Medulla oblongata (tissue), 1 donor: ENCODE results near the gene TAL1.

Experiments used
- DNase-seq: peaks from one replicate; pipeline ENCODE4 v3.0.0-alpha.2; 2015; ENCODE audit errors: extremely low spot score

TAL1 gene

GRCh38 chr1:47229886-47230691, 1.9 kb downstream of the TAL1 start:
- DNase-seq = no peak

GRCh38 chr1:47229031-47229885, 2.8 kb downstream of the TAL1 start:
- DNase-seq = no peak

DNA sequence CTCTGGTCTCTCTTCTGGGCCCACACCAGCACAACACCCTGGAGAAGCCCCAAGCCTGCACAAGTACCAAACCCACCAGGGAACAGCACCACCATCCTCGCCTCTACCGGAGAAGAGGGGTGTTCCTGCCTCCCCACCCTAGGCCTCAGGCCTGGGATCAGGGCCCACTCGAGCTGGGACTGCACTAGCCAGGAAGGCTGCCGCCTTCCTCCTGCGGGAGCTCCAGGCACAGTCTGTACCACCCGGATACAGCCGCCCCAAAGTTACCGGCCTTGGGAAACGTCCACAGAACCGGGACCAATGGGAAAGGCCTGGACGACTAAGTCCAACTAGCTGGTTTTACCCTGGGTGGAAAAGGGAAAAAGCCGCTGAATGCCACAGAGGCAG, 3.4 kb downstream of the TAL1 start:
- DNase-seq = no peak

DNA sequence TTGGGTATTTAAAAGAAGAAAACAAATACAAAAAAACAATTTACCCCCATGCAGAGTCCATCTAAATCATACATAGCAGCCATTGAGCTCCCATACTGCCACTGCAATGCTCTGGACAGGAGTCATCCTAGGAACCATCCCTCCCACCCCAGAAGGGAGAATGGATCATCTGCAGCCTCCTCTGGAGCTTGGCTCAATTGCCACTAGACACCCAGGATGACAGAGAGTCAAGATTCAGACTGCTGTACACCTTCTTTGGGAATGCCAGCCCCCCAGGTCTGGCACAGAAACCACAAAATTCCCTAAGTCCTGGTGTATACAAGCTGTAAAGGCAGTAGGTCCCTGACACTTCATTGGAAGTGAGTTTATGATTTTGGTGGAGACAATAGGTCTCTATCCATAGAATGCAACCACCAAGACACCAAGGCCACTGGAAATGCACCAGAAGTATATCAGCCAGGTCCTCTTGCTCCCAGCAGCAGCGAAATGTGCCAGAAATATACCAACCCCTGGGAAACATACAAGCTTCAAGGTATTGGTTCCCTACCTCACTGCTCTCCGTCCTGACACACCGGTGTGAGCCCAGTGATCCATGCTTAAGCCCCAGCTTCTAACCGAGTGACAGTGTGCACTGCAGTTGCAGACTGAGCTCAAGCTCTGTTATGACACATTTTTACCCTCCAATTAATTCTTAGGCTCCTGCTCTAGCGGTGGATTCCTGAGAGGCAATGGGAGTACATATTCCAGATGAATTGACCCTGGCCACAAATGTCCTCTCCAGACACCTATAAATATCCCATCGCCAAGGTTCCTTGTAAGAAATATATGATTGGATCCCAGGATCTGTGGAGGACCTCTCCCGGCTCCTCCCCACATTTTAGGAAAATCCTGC, 4.4 kb downstream of the TAL1 start:
- DNase-seq = no peak

DNA sequence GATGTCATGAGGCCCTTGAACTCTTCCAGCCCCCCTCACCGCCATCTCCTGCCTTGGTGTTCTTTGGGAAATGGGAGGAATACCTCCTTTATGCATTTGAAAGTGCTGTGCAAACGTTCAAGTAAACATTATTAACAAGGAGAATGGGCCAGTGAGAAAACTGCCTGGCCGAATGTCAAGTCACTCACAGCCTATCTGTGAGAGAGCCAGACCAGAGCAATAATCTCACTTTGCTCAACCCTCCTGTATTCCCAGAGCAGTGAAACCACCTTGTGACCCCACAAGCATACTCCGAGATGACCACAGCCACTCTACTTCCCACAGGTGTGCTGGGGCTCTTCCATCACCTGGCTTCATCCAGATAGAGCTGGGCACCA, 5.2 kb downstream of the TAL1 start:
- DNase-seq = no peak

DNA sequence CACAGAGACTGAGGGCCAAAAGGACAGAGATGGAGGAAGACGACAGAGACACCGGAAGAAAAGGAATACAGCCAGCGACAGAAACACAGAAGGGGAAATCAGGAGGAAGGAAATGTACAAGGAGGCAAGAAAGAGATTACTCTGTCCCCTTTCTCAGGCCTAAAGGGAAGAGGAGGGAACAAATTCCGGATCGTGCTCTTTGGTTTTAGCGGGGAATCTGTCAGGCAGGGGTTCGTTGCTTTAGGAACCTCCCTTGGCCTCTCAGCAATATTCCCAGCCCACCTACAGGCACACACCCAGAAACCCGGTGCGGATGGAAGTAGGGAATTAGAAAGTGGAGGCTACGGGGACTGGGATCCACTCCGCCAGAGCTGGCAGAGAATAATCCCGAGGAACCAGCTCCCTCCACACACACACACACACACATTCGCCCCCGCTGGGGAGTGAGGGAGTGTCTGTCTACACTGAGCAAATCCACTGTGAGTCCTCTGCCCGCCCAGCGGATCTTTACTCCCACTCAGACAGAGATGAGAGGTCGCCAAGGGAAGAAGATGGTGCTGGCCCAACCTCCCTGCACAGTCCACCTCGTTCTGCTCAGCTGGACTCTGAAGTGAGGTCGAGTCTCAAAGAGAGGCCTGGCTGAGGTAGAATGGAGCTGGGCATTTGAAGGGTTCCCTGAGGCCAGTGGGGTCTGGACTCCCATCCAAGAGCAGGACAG, 5.7 kb downstream of the TAL1 start:
- DNase-seq = no peak

DNA sequence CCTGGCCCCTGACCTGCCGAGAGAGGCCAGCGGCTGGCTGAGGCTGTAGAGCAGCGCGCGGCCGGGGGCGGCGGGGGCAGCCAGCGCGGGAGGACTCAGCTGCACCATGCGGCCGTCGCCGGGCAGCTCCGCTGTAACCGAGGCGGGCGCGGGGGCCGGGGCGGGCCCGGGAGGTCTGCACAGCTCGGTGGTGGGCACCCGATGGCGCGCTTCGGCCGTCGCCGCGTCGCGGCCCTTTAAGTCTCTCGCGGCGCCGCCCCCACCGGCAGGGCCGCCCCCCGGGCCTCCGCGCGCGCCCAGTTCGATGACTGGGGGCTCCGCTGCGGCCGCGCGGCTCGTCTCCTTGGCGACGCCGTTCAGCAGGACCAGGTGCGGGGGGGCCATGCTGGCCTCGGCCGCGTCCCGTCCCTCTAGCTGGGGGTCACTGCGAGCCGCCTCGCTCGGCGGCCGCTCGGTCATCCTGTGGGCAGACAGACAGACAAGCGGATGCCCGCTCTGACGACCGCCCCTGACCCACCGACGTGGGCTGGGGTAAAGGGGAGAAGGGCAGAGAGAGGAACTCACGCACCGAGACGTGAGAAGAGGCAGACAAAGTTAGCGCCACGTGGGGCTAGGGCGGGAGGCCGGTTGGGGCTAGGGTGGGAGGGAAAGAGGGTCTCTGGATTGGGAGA, 6.5 kb downstream of the TAL1 start:
- DNase-seq = no peak

- DNase-seq = no peak
Measured at GRCh38 chr1:47224676-47225399, 7.2 kb downstream of the TAL1 start.

DNA sequence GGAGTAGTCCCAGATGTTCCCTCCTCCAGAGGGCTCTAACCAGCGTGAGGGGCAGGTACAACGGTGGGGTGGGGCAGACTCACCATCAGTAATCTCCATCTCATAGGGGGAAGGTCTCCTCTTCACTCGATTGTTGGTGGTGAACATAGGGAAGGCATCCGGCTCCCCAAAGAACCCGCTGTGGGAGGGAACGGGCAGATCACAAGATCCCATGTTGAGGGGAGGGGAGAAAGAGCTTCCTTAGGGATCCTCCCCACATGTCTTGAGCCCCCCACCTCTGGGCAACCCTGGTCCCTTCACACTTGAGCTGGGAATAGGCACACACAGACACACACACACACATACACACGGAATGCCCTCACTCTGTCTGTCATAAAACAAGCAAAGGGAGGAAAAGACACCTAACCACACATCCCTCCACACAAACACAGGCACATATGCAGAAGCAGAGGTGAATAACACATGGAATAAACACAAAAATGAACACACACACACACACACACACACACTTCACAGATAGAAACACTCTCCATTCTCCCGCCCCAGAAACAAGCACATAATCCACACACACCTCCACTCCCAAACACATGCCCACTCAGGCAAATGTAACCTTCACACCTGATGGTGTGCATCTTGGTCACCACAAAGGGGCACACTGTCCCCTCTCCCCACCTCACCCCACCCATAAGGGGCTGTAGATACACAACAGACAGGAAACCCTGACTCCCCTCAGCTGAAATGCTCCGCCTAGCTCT, 7.9 kb downstream of the TAL1 start:
- no peak for DNase-seq

GRCh38 chr1:47223174-47223920, 8.7 kb downstream of the TAL1 start:
- no peak for DNase-seq

GRCh38 chr1:47222476-47222875, 9.5 kb downstream of the TAL1 start:
- DNase-seq = no peak

- no peak for DNase-seq
Measured at GRCh38 chr1:47219590-47220220, 12.3 kb downstream of the TAL1 start.

GRCh38 chr1:47219001-47219400, 13.0 kb downstream of the TAL1 start:
- no peak for DNase-seq

DNA sequence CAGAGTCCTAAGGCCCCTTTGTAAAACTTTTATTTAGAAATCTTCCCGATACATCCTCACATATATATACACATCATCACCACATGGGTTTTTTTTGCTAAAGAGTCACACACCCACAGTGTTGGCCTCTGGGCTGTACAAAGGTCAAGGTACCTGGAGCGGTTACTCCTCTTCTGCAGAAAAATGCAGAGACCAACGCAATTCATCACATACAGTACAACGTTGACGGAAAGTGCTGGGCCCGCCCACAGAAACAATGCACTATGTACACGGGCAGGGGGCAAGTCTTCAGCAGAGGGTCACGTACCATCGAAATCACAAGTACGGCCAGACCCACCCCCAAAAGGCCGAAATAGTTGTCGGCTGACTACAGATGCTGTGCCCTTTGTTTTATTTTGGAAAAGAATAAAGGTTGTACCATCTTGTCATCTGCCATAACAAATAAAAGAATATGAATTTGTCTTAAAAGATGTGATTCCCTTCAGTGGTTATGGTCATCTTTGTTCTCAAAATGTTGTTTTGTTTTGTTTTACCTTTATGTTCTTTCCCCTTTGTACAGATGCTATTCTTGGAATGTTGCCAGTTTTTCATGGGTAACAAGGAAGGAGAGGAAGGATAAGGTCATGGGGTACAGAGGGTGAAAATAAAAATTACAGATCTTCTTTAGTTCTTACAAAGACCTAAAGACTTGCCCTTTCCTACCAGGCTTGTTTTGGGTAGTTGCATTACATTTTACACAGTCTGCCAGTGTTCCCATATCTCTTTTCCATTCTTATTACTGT, 15.6 kb downstream of the TAL1 start:
- DNase-seq = no peak

- DNase-seq = no peak
Measured at GRCh38 chr1:47215713-47216112, 16.3 kb downstream of the TAL1 start.

DNA sequence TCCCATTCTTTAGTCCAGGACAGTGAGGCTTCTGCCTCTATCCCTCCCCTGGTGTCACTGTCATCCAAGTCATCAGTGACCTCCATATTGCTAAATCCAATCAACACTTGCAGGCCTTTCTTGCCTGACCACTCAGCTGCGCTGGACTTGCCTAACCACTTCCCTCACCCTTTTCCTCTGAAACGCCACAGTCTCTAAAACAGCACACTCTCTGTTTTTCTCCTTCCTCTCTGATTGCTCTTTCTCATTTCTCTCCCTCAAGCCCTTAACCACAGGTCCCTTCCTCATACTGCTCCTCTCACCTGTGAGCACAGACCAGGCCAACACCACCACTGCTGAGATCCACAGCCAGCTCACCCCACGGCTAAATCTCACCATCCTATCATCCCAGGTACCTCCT, 17.5 kb downstream of the TAL1 start:
- DNase-seq = no peak

DNA sequence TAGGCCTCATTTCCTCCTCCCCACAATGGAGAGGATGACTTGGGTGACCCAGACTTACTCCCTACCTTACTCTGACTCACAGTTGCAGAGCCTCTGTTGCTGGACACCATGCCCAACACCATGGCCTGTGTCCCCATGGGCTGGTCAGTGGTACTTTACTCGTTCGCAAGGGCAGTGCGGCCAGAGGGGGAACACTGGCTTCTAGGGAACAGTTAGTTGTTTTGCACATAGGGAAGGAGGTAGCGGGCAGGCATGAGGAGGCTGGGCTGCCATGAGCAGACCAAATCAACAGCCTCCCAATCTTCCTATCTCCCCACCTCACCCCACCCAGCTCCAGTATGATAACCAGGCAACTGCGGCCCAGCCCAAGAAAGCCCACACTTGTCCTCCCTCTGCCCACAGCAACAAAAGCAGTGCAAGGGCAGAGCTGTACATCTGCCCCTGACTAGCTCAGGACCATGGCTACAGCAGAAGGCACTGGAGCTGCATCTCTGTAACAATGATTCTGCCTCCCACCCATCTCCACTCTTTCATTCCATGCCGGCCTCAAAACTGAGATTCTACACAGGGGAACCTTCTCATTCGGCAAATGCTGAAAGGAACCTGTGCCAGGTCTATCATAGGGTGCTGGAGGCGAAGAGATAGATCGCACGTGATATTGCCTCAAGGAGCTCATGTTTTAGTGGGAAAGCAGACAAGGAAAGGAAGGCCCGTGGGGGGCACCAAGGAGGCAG, 18.6 kb downstream of the TAL1 start:
- no peak for DNase-seq
